ENCODE measurements around the gene WWC1.
A peak's percentile ranks its signal among the peaks of the same experiment; 100 is the strongest.
"Not testable (repeated sequence)": the region's sequence is repeated elsewhere in the genome, so short reads cannot be mapped to it uniquely, and the experiment has no call there.

The WWC1 gene

GRCh38 chr5:168324859-168325630, 33.6 kb downstream of the WWC1 start:
- no peak for DNase-seq
- ATAC-seq (replicated peaks) = no peak
- Mint-ChIP-seq H3K27me3 (peaks cover 17 to 21% of the 10 kb centered on the region in 2 donors), H3K4me3 (no peak overlapping the region), H3K36me3 (no peaks in the 10 kb centered on the region), H3K27ac (no peak overlapping the region), H3K4me1 (peaks cover 0 to 3% of the 10 kb centered on the region in 2 donors), H3K9me3 (peaks cover 0 to 1% of the 10 kb centered on the region in 2 donors)

- Mint-ChIP-seq H3K36me3 (no peaks in the 10 kb centered on the region), H3K27me3 (peaks cover 17 to 29% of the 10 kb centered on the region in 2 donors), H3K4me1 (peaks cover 0 to 3% of the 10 kb centered on the region in 2 donors), H3K27ac (no peak overlapping the region), H3K9me3 (no peaks in the 10 kb centered on the region), H3K4me3 (no peak overlapping the region)
- ATAC-seq (replicated peaks) = no peak
- no peak for DNase-seq
Measured at GRCh38 chr5:168327019-168327421, 35.6 kb downstream of the WWC1 start.

DNA sequence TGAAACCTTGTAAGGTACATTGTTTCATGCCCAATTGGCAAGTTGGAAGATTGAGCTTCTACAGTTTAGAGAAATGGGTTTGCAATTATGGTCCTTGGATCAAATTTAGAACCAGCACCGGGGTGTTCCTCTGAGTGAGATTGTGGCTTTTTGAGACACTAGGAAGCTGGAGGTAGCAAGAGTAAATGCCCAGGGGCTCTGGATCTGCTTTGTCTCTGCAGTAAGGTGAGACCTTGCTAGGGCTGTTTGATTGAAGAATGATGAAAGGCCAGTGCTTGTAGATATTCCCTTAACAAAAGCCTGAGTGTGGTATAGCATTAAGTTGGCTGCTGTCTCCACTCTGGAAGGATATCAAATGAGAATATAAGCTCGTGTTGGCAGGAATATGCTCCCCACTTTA, 36.0 kb downstream of the WWC1 start:
- Mint-ChIP-seq H3K9me3 (no peaks in the 10 kb centered on the region), H3K4me3 (no peak overlapping the region), H3K4me1 (peaks cover 0 to 3% of the 10 kb centered on the region in 2 donors), H3K36me3 (no peaks in the 10 kb centered on the region), H3K27ac (no peak overlapping the region), H3K27me3 (peaks cover 17 to 29% of the 10 kb centered on the region in 2 donors)
- DNase-seq (no peak), ATAC-seq (replicated peaks) (no peak)

- no peak for ATAC-seq (replicated peaks)
- H3K4me3 Mint-ChIP-seq = no peak overlapping the region
- no peaks in the 10 kb centered on the region for H3K9me3 Mint-ChIP-seq
- DNase-seq = no peak
- H3K27me3 Mint-ChIP-seq = peaks cover 17 to 29% of the 10 kb centered on the region in 2 donors
- H3K4me1 Mint-ChIP-seq = peaks cover 0 to 3% of the 10 kb centered on the region in 2 donors
- no peak overlapping the region for H3K27ac Mint-ChIP-seq
- no peaks in the 10 kb centered on the region for H3K36me3 Mint-ChIP-seq
Measured at GRCh38 chr5:168327994-168328393, 36.5 kb downstream of the WWC1 start.

GRCh38 chr5:168328814-168329213, 37.4 kb downstream of the WWC1 start:
- no peak overlapping the region for H3K27ac Mint-ChIP-seq
- H3K9me3 Mint-ChIP-seq = no peaks in the 10 kb centered on the region
- DNase-seq (no peak), ATAC-seq (replicated peaks) (peak; percentile 38 to 53)
- no peak overlapping the region for H3K4me3 Mint-ChIP-seq
- peaks cover 17 to 22% of the 10 kb centered on the region in 2 donors for H3K27me3 Mint-ChIP-seq
- peaks cover 0 to 3% of the 10 kb centered on the region in 2 donors for H3K4me1 Mint-ChIP-seq
- no peaks in the 10 kb centered on the region for H3K36me3 Mint-ChIP-seq

DNA sequence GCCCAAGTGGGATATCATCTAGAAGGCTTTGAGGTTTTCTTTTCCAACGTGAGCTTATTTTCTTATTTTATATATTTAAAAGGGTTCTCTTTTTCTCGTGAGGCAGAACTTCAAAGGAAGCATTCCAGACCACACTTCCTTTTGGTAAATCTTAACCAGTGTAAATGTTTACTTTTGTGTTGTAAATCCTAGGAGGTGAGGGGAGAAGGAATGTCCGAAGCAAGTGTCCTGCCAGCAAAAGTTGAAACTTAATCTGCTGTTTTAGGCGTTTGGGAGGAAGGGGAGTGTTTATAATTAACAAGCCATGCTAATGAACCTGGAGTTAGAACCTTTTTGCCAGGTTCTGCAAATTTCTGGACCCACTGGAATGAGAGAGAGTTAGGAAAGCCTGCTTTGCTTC, 37.9 kb downstream of the WWC1 start:
- H3K27me3 Mint-ChIP-seq = peaks cover 17 to 21% of the 10 kb centered on the region in 2 donors
- H3K4me1 Mint-ChIP-seq = peaks cover 0 to 3% of the 10 kb centered on the region in 2 donors
- DNase-seq (no peak), ATAC-seq (replicated peaks) (no peak)
- no peak overlapping the region for H3K27ac Mint-ChIP-seq
- no peak overlapping the region for H3K4me3 Mint-ChIP-seq
- no peaks in the 10 kb centered on the region for H3K9me3 Mint-ChIP-seq
- no peaks in the 10 kb centered on the region for H3K36me3 Mint-ChIP-seq

- Mint-ChIP-seq H3K4me3 (no peak overlapping the region), H3K36me3 (no peaks in the 10 kb centered on the region), H3K4me1 (peaks cover 0 to 3% of the 10 kb centered on the region in 2 donors), H3K27me3 (peaks cover 14 to 21% of the 10 kb centered on the region in 2 donors), H3K9me3 (no peaks in the 10 kb centered on the region), H3K27ac (no peak overlapping the region)
- no peak for DNase-seq
- no peak for ATAC-seq (replicated peaks)
Measured at GRCh38 chr5:168332042-168332441, 40.6 kb downstream of the WWC1 start.

- peaks cover 0 to 4% of the 10 kb centered on the region in 2 donors for H3K9me3 Mint-ChIP-seq
- no peak for ATAC-seq (replicated peaks)
- H3K4me3 Mint-ChIP-seq = no peak overlapping the region
- H3K4me1 Mint-ChIP-seq = no peaks in the 10 kb centered on the region
- peaks cover 9 to 20% of the 10 kb centered on the region in 2 donors for H3K27me3 Mint-ChIP-seq
- DNase-seq = no peak
- no peaks in the 10 kb centered on the region for H3K36me3 Mint-ChIP-seq
- H3K27ac Mint-ChIP-seq = no peak overlapping the region
Measured at GRCh38 chr5:168334280-168334679, 42.8 kb downstream of the WWC1 start.

- Mint-ChIP-seq H3K4me1 (no peaks in the 10 kb centered on the region), H3K4me3 (no peak overlapping the region), H3K36me3 (no peaks in the 10 kb centered on the region), H3K27me3 (peaks cover 5 to 16% of the 10 kb centered on the region in 2 donors), H3K27ac (no peak overlapping the region), H3K9me3 (peaks cover 0 to 4% of the 10 kb centered on the region in 2 donors)
- no peak for DNase-seq
- ATAC-seq (replicated peaks) = no peak
Measured at GRCh38 chr5:168334695-168335094, 43.2 kb downstream of the WWC1 start.

- no peak overlapping the region for H3K27ac Mint-ChIP-seq
- ATAC-seq (replicated peaks) (no peak), DNase-seq (no peak)
- H3K4me1 Mint-ChIP-seq = no peaks in the 10 kb centered on the region
- peaks cover 6 to 9% of the 10 kb centered on the region in 2 donors for H3K27me3 Mint-ChIP-seq
- no peak overlapping the region for H3K4me3 Mint-ChIP-seq
- peaks cover 0 to 6% of the 10 kb centered on the region in 2 donors for H3K9me3 Mint-ChIP-seq
- no peaks in the 10 kb centered on the region for H3K36me3 Mint-ChIP-seq
Measured at GRCh38 chr5:168337361-168337760, 45.9 kb downstream of the WWC1 start.

DNA sequence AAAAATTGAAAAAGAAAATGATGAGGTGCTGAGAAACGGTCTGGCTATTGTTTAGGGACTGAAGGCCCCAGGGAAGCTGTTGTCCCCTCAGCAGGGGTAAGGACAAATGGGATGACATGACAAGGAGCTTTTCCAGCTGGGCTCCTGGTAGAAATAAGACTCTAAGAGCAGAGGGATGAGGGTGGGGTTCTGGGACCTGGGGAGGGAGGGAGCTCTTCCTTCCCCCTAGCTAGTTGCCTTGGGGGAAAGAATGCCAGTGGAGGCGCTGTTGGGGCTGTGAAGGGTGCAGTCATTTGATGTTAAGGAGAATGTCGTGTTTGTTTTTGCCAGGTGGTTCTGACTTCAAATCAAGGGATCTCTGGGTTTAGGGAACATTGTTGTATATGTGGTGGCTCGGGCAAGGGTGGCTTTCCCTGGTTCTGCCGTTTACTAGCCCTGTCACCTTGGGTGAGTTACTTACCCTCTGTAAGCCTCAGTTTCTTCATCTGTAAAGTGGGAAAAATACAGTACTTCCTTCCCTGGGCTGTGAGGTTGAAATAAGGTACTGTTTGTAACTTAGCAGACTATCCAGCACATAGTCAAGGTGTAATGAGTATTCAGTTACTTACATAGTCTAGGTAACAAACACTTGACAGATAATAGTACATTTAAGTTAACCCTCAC, 47.8 kb downstream of the WWC1 start:
- peaks cover 0 to 6% of the 10 kb centered on the region in 2 donors for H3K9me3 Mint-ChIP-seq
- DNase-seq = no peak
- ATAC-seq (replicated peaks) = no peak
- no peaks in the 10 kb centered on the region for H3K36me3 Mint-ChIP-seq
- H3K27me3 Mint-ChIP-seq = peaks cover 6 to 9% of the 10 kb centered on the region in 2 donors
- no peak overlapping the region for H3K27ac Mint-ChIP-seq
- H3K4me3 Mint-ChIP-seq = no peak overlapping the region
- no peaks in the 10 kb centered on the region for H3K4me1 Mint-ChIP-seq

DNA sequence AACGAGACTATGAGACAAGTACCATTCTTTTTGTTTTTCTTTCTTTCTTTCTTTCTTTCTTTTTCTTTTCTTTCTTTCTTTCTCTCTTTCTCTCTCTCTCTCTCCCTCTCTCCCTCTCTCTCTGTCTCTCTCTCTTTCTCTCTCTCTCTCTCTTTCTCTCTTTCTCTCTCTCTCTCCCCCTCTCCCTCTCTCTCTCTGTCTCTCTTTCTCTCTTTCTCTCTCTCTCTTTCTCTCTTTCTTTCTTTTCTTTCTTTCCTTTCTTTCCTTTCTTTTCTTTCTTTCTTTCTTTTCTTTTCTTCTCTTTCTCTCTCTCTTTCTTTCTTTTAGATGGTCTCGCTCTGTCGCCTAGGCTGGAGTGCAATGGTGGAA, 48.3 kb downstream of the WWC1 start:
- ATAC-seq (replicated peaks); H3K4me1 Mint-ChIP-seq; H3K9me3 Mint-ChIP-seq; H3K4me3 Mint-ChIP-seq; DNase-seq; H3K27me3 Mint-ChIP-seq; H3K36me3 Mint-ChIP-seq; H3K27ac Mint-ChIP-seq: not testable (repeated sequence)

- H3K36me3 Mint-ChIP-seq = no peaks in the 10 kb centered on the region
- H3K4me3 Mint-ChIP-seq = no peak overlapping the region
- peaks cover 0 to 6% of the 10 kb centered on the region in 2 donors for H3K9me3 Mint-ChIP-seq
- no peaks in the 10 kb centered on the region for H3K4me1 Mint-ChIP-seq
- peaks cover 6 to 9% of the 10 kb centered on the region in 2 donors for H3K27me3 Mint-ChIP-seq
- no peak overlapping the region for H3K27ac Mint-ChIP-seq
- ATAC-seq (replicated peaks) = no peak
- DNase-seq = no peak
Measured at GRCh38 chr5:168340487-168340886, 49.0 kb downstream of the WWC1 start.

GRCh38 chr5:168341178-168341577, 49.7 kb downstream of the WWC1 start:
- Mint-ChIP-seq H3K4me1 (no peaks in the 10 kb centered on the region), H3K36me3 (no peaks in the 10 kb centered on the region), H3K27me3 (peaks cover 6 to 9% of the 10 kb centered on the region in 2 donors), H3K9me3 (peaks cover 0 to 6% of the 10 kb centered on the region in 2 donors), H3K27ac (no peak overlapping the region), H3K4me3 (no peak overlapping the region)
- DNase-seq (no peak), ATAC-seq (replicated peaks) (no peak)

Measured in stimulated activated naive B cell treated with anti-CD40 and anti-IgM and Interleukin-4, amounts not matched to agents 10 μg/mL and 1 μg/mL and 100 μg/mL, for 72 hours (primary cell).